H1 (cell line): ENCODE results near the gene RPUSD1. TPM values are rescaled to one million over a fixed set of nuclear protein-coding genes. Genes with fewer than 3 reads are reported as not detected.

Experiments
- CTCF ChIA-PET: fragments of 300-600 bp; sonication (Branson Sonifier 250); formaldehyde crosslinking; loops from one replicate; lab custom pipeline; 2021; ENCODE audit not compliant: partially characterized antibody; lab: Charles Lee
- POLR2A ChIA-PET: fragments of 300-600 bp; sonication (Branson Sonifier 250); formaldehyde crosslinking; loops from one replicate; lab custom pipeline; 2021; ENCODE audit warnings: inconsistent platforms; ENCODE audit not compliant: partially characterized antibody; lab: Charles Lee
- DNase-seq, 2 experiments: peaks; one replicate each; pipeline versions ENCODE4 v3.0.0 to v3.0.0-alpha.2; 2010 to 2022; ENCODE audit warnings: low spot score in 2 of 2, low read depth in 1 of 2, mixed read lengths in 1 of 2
- FAIRE-seq: peaks from 2 replicates; lab custom pipeline; 2011; peaks lifted over from hg19 to GRCh38; lab: Jason Lieb, UNC
- H2AFZ ChIP-seq: 2 replicates; pipeline ENCODE4 v1.8.1; 2012; ENCODE audit warnings: low read length, inconsistent platforms
- H2AK5ac ChIP-seq: 2 replicates; pipeline ENCODE4 v1.6.1; 2013; ENCODE audit warnings: low read depth, low read length
- H2BK120ac ChIP-seq: replicated peaks from 2 replicates; pipeline ENCODE3; 2013; ENCODE audit warnings: low read depth, low read length, inconsistent platforms
- H2BK12ac ChIP-seq: 2 replicates; pipeline ENCODE4 v1.6.1; 2013; ENCODE audit warnings: low read depth, low read length
- H2BK15ac ChIP-seq: 2 replicates; pipeline ENCODE4 v1.6.1; 2013; ENCODE audit warnings: low read length
- H2BK20ac ChIP-seq: 2 replicates; pipeline ENCODE4 v1.6.1; 2013; ENCODE audit warnings: low read length
- H2BK5ac ChIP-seq: 2 replicates; pipeline ENCODE4 v1.6.1; 2013; ENCODE audit warnings: low read depth, low read length
- H3K14ac ChIP-seq: 2 replicates; pipeline ENCODE4 v1.6.1; 2013; ENCODE audit warnings: inconsistent platforms; ENCODE audit not compliant: insufficient read length
- H3K18ac ChIP-seq: 2 replicates; pipeline ENCODE4 v1.6.1; 2013; ENCODE audit warnings: low read length; ENCODE audit errors: extremely low read depth
- H3K23ac ChIP-seq: 2 replicates; pipeline ENCODE4 v1.6.1; 2013; ENCODE audit warnings: inconsistent platforms; ENCODE audit not compliant: insufficient read length
- H3K23me2 ChIP-seq: 2 replicates; pipeline ENCODE4 v1.6.1; 2013; ENCODE audit warnings: low read depth, low read length
- H3K27ac ChIP-seq: 2 replicates; pipeline ENCODE4 v1.6.1; 2011; ENCODE audit warnings: low read depth, low read length, inconsistent platforms
- H3K27me3 ChIP-seq, 4 experiments: replicated peaks in 1 of 4; 1 replicate in 1 of 4; 2 replicates in 3 of 4; pipeline versions ENCODE4 v1.6.1 to v1.8.1; 2011 to 2013; ENCODE audit warnings: low read length in 3 of 4, mild to moderate bottlenecking in 3 of 4, inconsistent platforms in 2 of 4, mixed read lengths in 2 of 4, moderate library complexity in 1 of 4; ENCODE audit not compliant: control insufficient read depth in 3 of 4, insufficient read depth in 3 of 4; ENCODE audit errors: extremely low read depth in 1 of 4
- H3K36me3 ChIP-seq, 4 experiments: 2 replicates each; pipeline versions ENCODE4 v1.6.1 to v1.8.1; 2011 to 2013; ENCODE audit warnings: mild to moderate bottlenecking in 4 of 4, low read length in 3 of 4, moderate library complexity in 2 of 4, control low read depth in 1 of 4, inconsistent platforms in 1 of 4; ENCODE audit not compliant: insufficient read depth in 4 of 4, control insufficient read depth in 2 of 4
- H3K4ac ChIP-seq: replicated peaks from 2 replicates; pipeline ENCODE3; 2013; ENCODE audit warnings: low read length, low read depth, mixed read lengths, inconsistent platforms; ENCODE audit not compliant: insufficient read length
- H3K4me1 ChIP-seq, 4 experiments: replicated peaks in 1 of 4; 1 replicate in 1 of 4; 2 replicates in 3 of 4; pipeline versions ENCODE4 v1.6.1 to v1.8.1; 2011 to 2013; ENCODE audit warnings: low read length in 3 of 4, inconsistent platforms in 2 of 4, mixed read lengths in 1 of 4; ENCODE audit not compliant: insufficient read depth in 4 of 4, control insufficient read depth in 3 of 4
- H3K4me2 ChIP-seq, 2 experiments: 2 replicates each; pipeline versions ENCODE4 v1.6.1 to v1.8.1; 2011 to 2013; ENCODE audit warnings: low read depth in 2 of 2, low read length in 2 of 2, control low read depth in 1 of 2, inconsistent platforms in 1 of 2, mild to moderate bottlenecking in 1 of 2; ENCODE audit not compliant: insufficient read depth in 1 of 2
- H3K4me3 ChIP-seq, 4 experiments: fragments of 200-600, 300-600 bp in 1 of 4; sonication (generic), shearing (Covaris generic), sonication (Bioruptor Twin) in 1 of 4; 2 replicates each; pipeline versions ENCODE4 v1.5.1 to v1.8.1; 2011 to 2016; ENCODE audit warnings: low read length in 4 of 4, low read depth in 3 of 4, control low read depth in 2 of 4, inconsistent platforms in 2 of 4, mild to moderate bottlenecking in 2 of 4, mixed read lengths in 1 of 4, moderate library complexity in 1 of 4; ENCODE audit not compliant: insufficient read depth in 2 of 4; ENCODE audit errors: extremely low read depth in 1 of 4
- H3K56ac ChIP-seq: replicated peaks from 2 replicates; pipeline ENCODE3; 2013; ENCODE audit warnings: low read depth, mild to moderate bottlenecking, mixed read lengths, low read length, inconsistent platforms; ENCODE audit not compliant: insufficient read length
- H3K79me1 ChIP-seq: 2 replicates; pipeline ENCODE4 v1.6.1; 2013; ENCODE audit warnings: low read depth, low read length, control low read depth
- H3K79me2 ChIP-seq, 2 experiments: 2 replicates each; pipeline versions ENCODE4 v1.6.1 to v1.8.1; 2012 to 2013; ENCODE audit warnings: low read length in 2 of 2, mild to moderate bottlenecking in 2 of 2, inconsistent platforms in 1 of 2; ENCODE audit not compliant: insufficient read depth in 2 of 2, control insufficient read depth in 1 of 2
- H3K9ac ChIP-seq, 4 experiments: replicated peaks in 1 of 4; 1 replicate in 1 of 4; 2 replicates in 3 of 4; pipeline versions ENCODE4 v1.6.1 to v1.8.1; 2011 to 2013; ENCODE audit warnings: low read depth in 3 of 4, low read length in 3 of 4, control low read depth in 2 of 4, mild to moderate bottlenecking in 2 of 4, moderate library complexity in 2 of 4, inconsistent platforms in 1 of 4; ENCODE audit errors: extremely low read depth in 1 of 4
- H3K9me3 ChIP-seq, 2 experiments: 2 replicates each; pipeline versions ENCODE4 v1.6.1 to v1.8.1; 2012 to 2013; ENCODE audit warnings: mild to moderate bottlenecking in 2 of 2, moderate library complexity in 2 of 2, control low read depth in 1 of 2, inconsistent platforms in 1 of 2, low read depth in 1 of 2, low read length in 1 of 2, mixed read lengths in 1 of 2; ENCODE audit not compliant: insufficient read depth in 2 of 2
- H4K20me1 ChIP-seq, 2 experiments: replicated peaks in 1 of 2; 2 replicates each; pipeline versions ENCODE3 to v1.8.1; 2011 to 2013; ENCODE audit warnings: inconsistent platforms in 2 of 2, low read length in 2 of 2, mild to moderate bottlenecking in 1 of 2; ENCODE audit not compliant: insufficient read depth in 2 of 2, control insufficient read depth in 1 of 2
- H4K5ac ChIP-seq: 2 replicates; pipeline ENCODE4 v1.6.1; 2013; ENCODE audit warnings: low read length, low read depth, mixed read lengths, inconsistent platforms; ENCODE audit not compliant: insufficient read length
- H4K8ac ChIP-seq: 2 replicates; pipeline ENCODE4 v1.8.0; 2013; ENCODE audit warnings: mild to moderate bottlenecking, moderate library complexity, low read length, inconsistent platforms; ENCODE audit not compliant: insufficient read depth; ENCODE audit errors: extremely low read depth
- H4K91ac ChIP-seq: replicated peaks from 2 replicates; pipeline ENCODE3; 2013; ENCODE audit warnings: low read length, mixed read lengths, inconsistent platforms; ENCODE audit not compliant: insufficient read length
- GTF2F1 ChIP-seq: IDR thresholded peaks from 2 replicates; pipeline ENCODE4 v1.6.1; 2012; ENCODE audit warnings: low read depth, low read length, improper control_type of control experiment, borderline replicate concordance
- POLR2A ChIP-seq, 2 experiments: IDR thresholded peaks; 1 replicate in 1 of 2; 2 replicates in 1 of 2; pipeline ENCODE4 v1.6.1; 2011; ENCODE audit warnings: low read depth in 2 of 2, low read length in 2 of 2, mild to moderate bottlenecking in 2 of 2; ENCODE audit errors: control extremely low read depth in 1 of 2
- RXRA ChIP-seq: IDR thresholded peaks from 2 replicates; pipeline ENCODE4 v1.6.1; 2011; ENCODE audit warnings: low read depth, mild to moderate bottlenecking, low read length, moderate library complexity; ENCODE audit not compliant: insufficient read depth
- WGBS, 2 experiments: shearing (Covaris generic) in 1 of 2; methylation state at CpG; one replicate each; pipeline versions ENCODE4 v1.1.6 to v1.1.7; 2013 to 2015; ENCODE audit warnings: low lambda C conversion rate in 2 of 2, mixed read lengths in 2 of 2, inconsistent platforms in 1 of 2, low coverage in 1 of 2, missing lambda C conversion rate in 1 of 2; ENCODE audit not compliant: insufficient replicate concordance in 2 of 2, insufficient coverage in 1 of 2, insufficient read length in 1 of 2; ENCODE audit errors: extremely low coverage in 1 of 2, missing lambda C conversion rate in 1 of 2; 5-methylcytosine and 5-hydroxymethylcytosine counted together
- polyA plus RNA-seq, 7 experiments: library from polyadenylated mRNA; depleted of rRNA in 3 of 7; stranded (reverse) in 5 of 7; unstranded in 2 of 7; fragments of >200 nt in 5 of 7; fragments of 200-250 nt in 2 of 7; gene quantifications; 1 replicate in 5 of 7; 2 replicates in 1 of 7; 4 replicates in 1 of 7; pipeline versions ENCODE4 v1.2.1 to v1.2.3, GENCODE V29; 2011 to 2013; ENCODE audit warnings: missing spikeins in 2 of 7, mixed read lengths in 2 of 7
- total RNA-seq: library from RNA; stranded (reverse); fragmentation: NEBNext Ultra II Directional; extraction: Animal tissue kit (Norgen Biotek cat#: 25700); gene quantifications from 2 replicates; pipeline ENCODE4 v1.2.1, GENCODE V29; 2021
- TF ChIP-seq, protein P1 (sequence below), 3 experiments: IDR thresholded peaks; 1 replicate in 2 of 3; 2 replicates in 1 of 3; pipeline versions ENCODE4 v1.5.1 to v1.6.1; 2011; ENCODE audit warnings: low read length in 3 of 3, mild to moderate bottlenecking in 3 of 3, inconsistent platforms in 2 of 3, low read depth in 1 of 3, moderate library complexity in 1 of 3; ENCODE audit not compliant: insufficient read depth in 1 of 3; ENCODE audit errors: control extremely low read depth in 1 of 3
- TF ChIP-seq, protein P2 (sequence below): IDR thresholded peaks from 2 replicates; pipeline ENCODE4 v1.6.1; 2012; ENCODE audit warnings: inconsistent platforms
- TF ChIP-seq, protein P3 (sequence below): IDR thresholded peaks from 2 replicates; pipeline ENCODE4 v1.6.1; 2011; ENCODE audit warnings: low read length, improper control_type of control experiment

RPUSD1 gene
- total and polyA plus RNA-seq, 2 of the 8 experiments (the other 6 are each of a cell fraction or from before 2014, with no cell fraction given), result 32.2 to 61.8 TPM

GRCh38 chr16:801584-802363, 13.6 kb upstream of the RPUSD1 start:
- no peaks in the 10 kb centered on the region for H3K79me1 ChIP-seq
- H4K5ac ChIP-seq, result no peak overlapping the region
- POLR2A ChIA-PET, result interaction anchor here (0.9 to 5.6 kb wide), 15 partner anchors 12 to 477 kb away, joined by 3 to 55 read pairs (median 4); partner anchors contain the start of genes ANTKMT, CCDC78, CHTF18 and HAGHL
- H3K4ac ChIP-seq, result no peak overlapping the region
- H3K9ac ChIP-seq, result no peak overlapping the region
- CTCF ChIA-PET, result interaction anchor here (0.9 to 3.9 kb wide), 8 partner anchors 9 to 123 kb away, joined by 3 to 24 read pairs (median 6); partner anchors contain the start of gene METRN
- H3K27ac ChIP-seq, result no peak overlapping the region
- H2AFZ ChIP-seq, result no peak overlapping the region
- H3K23ac ChIP-seq, result no peak overlapping the region
- no peak overlapping the region for H2BK15ac ChIP-seq
- no peak overlapping the region for H3K4me3 ChIP-seq
- no peak overlapping the region for H2BK20ac ChIP-seq
- H3K56ac ChIP-seq, result no peak overlapping the region
- peaks cover 3% of the 10 kb centered on the region; the same call in 1 of the 2 replicates for H3K23me2 ChIP-seq
- peak overlapping the region; percentile 66 to 85; a peak in 1 of 4 replicates for H3K4me2 ChIP-seq
- H4K91ac ChIP-seq, result no peak overlapping the region
- no peak overlapping the region for H2AK5ac ChIP-seq
- no peaks in the 10 kb centered on the region for H3K9me3 ChIP-seq
- peaks cover 5 to 12% of the 10 kb centered on the region in 2 experiments for H4K20me1 ChIP-seq
- H3K27me3 ChIP-seq, result peaks cover 1 to 45% (median 28%) of the 10 kb centered on the region in 4 experiments; a peak in 6 of 7 replicates
- no peak for DNase-seq
- no peak overlapping the region for H3K18ac ChIP-seq
- H3K79me2 ChIP-seq, result no peaks in the 10 kb centered on the region
- peaks cover 0 to 6% (median 0%) of the 10 kb centered on the region in 4 experiments; a peak in 3 of 8 replicates for H3K36me3 ChIP-seq
- WGBS, 2 experiments, result 75% methylated on average over 17 of the region's 22 CpGs; no CpG with 5 or more reads in 1 of the 2 experiments
- H3K4me1 ChIP-seq, result peaks cover 0 to 17% (median 3%) of the 10 kb centered on the region in 4 experiments; a peak in 4 of 7 replicates
- peak overlapping the region; percentile 23; the same call in 1 of the 2 replicates for H4K8ac ChIP-seq
- no peak overlapping the region for H2BK5ac ChIP-seq
- H2BK12ac ChIP-seq, result no peak overlapping the region
- no peak overlapping the region for H2BK120ac ChIP-seq
- no peak overlapping the region for H3K14ac ChIP-seq
- no peak for FAIRE-seq
- TF ChIP-seq POLR2A (IDR thresholded peaks at IDR 0.05; ENCODE audit: control extremely low read depth in 1 of 2, low read depth in 2 of 2, low read length in 2 of 2) (no peak), RXRA (no peak), GTF2F1 (no peak)
- TF ChIP-seq, protein P1, sequence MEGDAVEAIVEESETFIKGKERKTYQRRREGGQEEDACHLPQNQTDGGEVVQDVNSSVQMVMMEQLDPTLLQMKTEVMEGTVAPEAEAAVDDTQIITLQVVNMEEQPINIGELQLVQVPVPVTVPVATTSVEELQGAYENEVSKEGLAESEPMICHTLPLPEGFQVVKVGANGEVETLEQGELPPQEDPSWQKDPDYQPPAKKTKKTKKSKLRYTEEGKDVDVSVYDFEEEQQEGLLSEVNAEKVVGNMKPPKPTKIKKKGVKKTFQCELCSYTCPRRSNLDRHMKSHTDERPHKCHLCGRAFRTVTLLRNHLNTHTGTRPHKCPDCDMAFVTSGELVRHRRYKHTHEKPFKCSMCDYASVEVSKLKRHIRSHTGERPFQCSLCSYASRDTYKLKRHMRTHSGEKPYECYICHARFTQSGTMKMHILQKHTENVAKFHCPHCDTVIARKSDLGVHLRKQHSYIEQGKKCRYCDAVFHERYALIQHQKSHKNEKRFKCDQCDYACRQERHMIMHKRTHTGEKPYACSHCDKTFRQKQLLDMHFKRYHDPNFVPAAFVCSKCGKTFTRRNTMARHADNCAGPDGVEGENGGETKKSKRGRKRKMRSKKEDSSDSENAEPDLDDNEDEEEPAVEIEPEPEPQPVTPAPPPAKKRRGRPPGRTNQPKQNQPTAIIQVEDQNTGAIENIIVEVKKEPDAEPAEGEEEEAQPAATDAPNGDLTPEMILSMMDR (IDR thresholded peaks at IDR 0.05; ENCODE audit: control extremely low read depth in 1 of 3, insufficient read depth in 1 of 3, low read depth in 1 of 3, low read length in 3 of 3), result no peak
- TF ChIP-seq, protein P2, sequence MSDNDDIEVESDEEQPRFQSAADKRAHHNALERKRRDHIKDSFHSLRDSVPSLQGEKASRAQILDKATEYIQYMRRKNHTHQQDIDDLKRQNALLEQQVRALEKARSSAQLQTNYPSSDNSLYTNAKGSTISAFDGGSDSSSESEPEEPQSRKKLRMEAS, result no peak
- TF ChIP-seq, protein P3, sequence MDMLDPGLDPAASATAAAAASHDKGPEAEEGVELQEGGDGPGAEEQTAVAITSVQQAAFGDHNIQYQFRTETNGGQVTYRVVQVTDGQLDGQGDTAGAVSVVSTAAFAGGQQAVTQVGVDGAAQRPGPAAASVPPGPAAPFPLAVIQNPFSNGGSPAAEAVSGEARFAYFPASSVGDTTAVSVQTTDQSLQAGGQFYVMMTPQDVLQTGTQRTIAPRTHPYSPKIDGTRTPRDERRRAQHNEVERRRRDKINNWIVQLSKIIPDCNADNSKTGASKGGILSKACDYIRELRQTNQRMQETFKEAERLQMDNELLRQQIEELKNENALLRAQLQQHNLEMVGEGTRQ, result no peak
